Measurements from ENCODE around the gene PARS2. TPM values are rescaled to one million over a fixed set of nuclear protein-coding genes. Genes with fewer than 3 reads are reported as not detected.

The PARS2 gene
- total RNA-seq, 4 donors from 2014 or later = 3.5 to 17.7 (median 7.2) TPM

DNA sequence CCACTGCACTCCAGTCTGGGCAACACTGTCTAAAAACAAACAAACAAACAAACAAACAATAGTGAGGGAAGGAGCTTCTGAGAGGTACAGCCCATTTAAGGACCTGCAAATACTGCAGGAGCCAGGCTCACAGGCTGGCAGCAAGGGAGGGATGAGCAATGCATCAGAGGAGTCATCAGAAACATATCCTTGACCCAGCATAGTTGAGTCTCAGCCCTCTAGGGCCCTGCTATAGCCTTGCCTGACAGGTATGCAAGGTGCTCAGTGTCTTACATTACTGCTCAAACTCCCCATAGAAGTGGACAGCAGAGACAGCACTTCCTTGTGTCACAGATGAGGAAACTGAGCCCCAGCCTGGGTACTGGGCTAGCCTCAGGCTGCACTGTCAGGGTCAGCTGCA lies 55.9 kb downstream of the PARS2 start:
- no peaks in the 10 kb centered on the region for H3K9me3 ChIP-seq
- no peak for TF ChIP-seq POLR2A (IDR thresholded peaks at IDR 0.05)
- TF ChIP-seq, protein P1, sequence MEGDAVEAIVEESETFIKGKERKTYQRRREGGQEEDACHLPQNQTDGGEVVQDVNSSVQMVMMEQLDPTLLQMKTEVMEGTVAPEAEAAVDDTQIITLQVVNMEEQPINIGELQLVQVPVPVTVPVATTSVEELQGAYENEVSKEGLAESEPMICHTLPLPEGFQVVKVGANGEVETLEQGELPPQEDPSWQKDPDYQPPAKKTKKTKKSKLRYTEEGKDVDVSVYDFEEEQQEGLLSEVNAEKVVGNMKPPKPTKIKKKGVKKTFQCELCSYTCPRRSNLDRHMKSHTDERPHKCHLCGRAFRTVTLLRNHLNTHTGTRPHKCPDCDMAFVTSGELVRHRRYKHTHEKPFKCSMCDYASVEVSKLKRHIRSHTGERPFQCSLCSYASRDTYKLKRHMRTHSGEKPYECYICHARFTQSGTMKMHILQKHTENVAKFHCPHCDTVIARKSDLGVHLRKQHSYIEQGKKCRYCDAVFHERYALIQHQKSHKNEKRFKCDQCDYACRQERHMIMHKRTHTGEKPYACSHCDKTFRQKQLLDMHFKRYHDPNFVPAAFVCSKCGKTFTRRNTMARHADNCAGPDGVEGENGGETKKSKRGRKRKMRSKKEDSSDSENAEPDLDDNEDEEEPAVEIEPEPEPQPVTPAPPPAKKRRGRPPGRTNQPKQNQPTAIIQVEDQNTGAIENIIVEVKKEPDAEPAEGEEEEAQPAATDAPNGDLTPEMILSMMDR (IDR thresholded peaks at IDR 0.05) = no peak
- H3K36me3 ChIP-seq = no peaks in the 10 kb centered on the region
- no peak overlapping the region for H3K27ac ChIP-seq
- H3K4me1 ChIP-seq = no peaks in the 10 kb centered on the region
- no peak for DNase-seq
- intact Hi-C loops (cut with DNase I; ENCODE audit: low total_unique reads) = no loop called here
- no peaks in the 10 kb centered on the region for H3K27me3 ChIP-seq
- H3K4me3 ChIP-seq = no peak overlapping the region

Other genes with a start within 250 kb of the PARS2 start
- 10 to 100 TPM in 2 of 4 donors, 1 to 10 TPM in 2; 2.4 to 17.1 (median 10.1) TPM for gene ACOT11, start 216.3 kb downstream of the PARS2 start, total RNA-seq
- gene FAM151A, start 141.0 kb downstream of the PARS2 start, total RNA-seq = not detected
- 10 to 100 TPM in 1 of 4 donors, 1 to 10 TPM in 3; 3.5 to 11.8 (median 5.4) TPM for gene MROH7, start 122.7 kb downstream of the PARS2 start, total RNA-seq
- 10 to 100 TPM in 3 of 4 donors, 1 to 10 TPM in 1; 5.9 to 43.4 (median 19.0) TPM for gene TTC4, start 48.7 kb downstream of the PARS2 start, total RNA-seq
- 1 to 10 TPM in 2 of 4 donors, not detected in 2; 3.2 to 5.3 TPM for gene TTC22, start 36.8 kb upstream of the PARS2 start, total RNA-seq
- gene DHCR24, start 122.7 kb upstream of the PARS2 start, total RNA-seq = 10 to 100 TPM in 3 of 4 donors, 1 to 10 TPM in 1; 5.3 to 36.1 (median 13.7) TPM
- under 1 TPM in 1 of 4 donors, not detected in 3; 0.35 TPM for gene TMEM61, start 216.1 kb upstream of the PARS2 start, total RNA-seq
- not detected for gene BSND, start 234.4 kb upstream of the PARS2 start, total RNA-seq